Karpas-422 (cell line): ENCODE data around the gene KIF1A. TPM values are rescaled to one million over a fixed set of nuclear protein-coding genes. Genes with fewer than 3 reads are reported as not detected.

Source experiments
- DNase-seq: peaks from one replicate; pipeline ENCODE4 v3.0.0-alpha.2; 2015
- H2AFZ ChIP-seq: fragments of 200-600 bp; sonication (generic); 2 replicates; pipeline ENCODE4 v1.6.1; 2014; ENCODE audit warnings: antibody characterized with exemption, low read length, mixed read lengths
- H3K27ac ChIP-seq: fragments of 200-600 bp; sonication (generic); 2 replicates; pipeline ENCODE4 v1.5.1; 2014; ENCODE audit warnings: mild to moderate bottlenecking, low read length, moderate library complexity
- H3K27me3 ChIP-seq: fragments of 200-600 bp; sonication (generic); 2 replicates; pipeline ENCODE4 v1.6.1; 2014; ENCODE audit warnings: low read length, mixed read lengths
- H3K36me3 ChIP-seq: fragments of 200-600 bp; sonication (generic); 2 replicates; pipeline ENCODE4 v1.6.1; 2014; ENCODE audit warnings: low read length, mixed read lengths; ENCODE audit not compliant: insufficient read depth
- H3K4me1 ChIP-seq: fragments of 200-600 bp; sonication (generic); 2 replicates; pipeline ENCODE4 v1.6.1; 2014; ENCODE audit warnings: mild to moderate bottlenecking, low read length, mixed read lengths
- H3K4me2 ChIP-seq: fragments of 200-600 bp; sonication (generic); 2 replicates; pipeline ENCODE4 v1.6.1; 2014; ENCODE audit warnings: low read length, low read depth, mild to moderate bottlenecking; ENCODE audit not compliant: poor library complexity, severe bottlenecking
- H3K4me3 ChIP-seq: fragments of 200-600 bp; sonication (generic); 2 replicates; pipeline ENCODE4 v1.5.1; 2014; ENCODE audit warnings: mild to moderate bottlenecking, antibody characterized with exemption, low read length, mixed read lengths
- H3K79me2 ChIP-seq: fragments of 200-600 bp; sonication (generic); 2 replicates; pipeline ENCODE4 v1.6.1; 2014; ENCODE audit warnings: mild to moderate bottlenecking, low read length, mixed read lengths
- H3K9ac ChIP-seq: fragments of 200-600 bp; sonication (generic); 2 replicates; pipeline ENCODE4 v1.6.0; 2014; ENCODE audit warnings: low read length
- H3K9me2 ChIP-seq: fragments of 200-600 bp; sonication (generic), shearing (Covaris generic); replicated peaks from 2 replicates; pipeline ENCODE4 v1.6.0; 2014; ENCODE audit warnings: mild to moderate bottlenecking, low read length, moderate library complexity; ENCODE audit not compliant: insufficient read depth
- H3K9me3 ChIP-seq: fragments of 300-700, 200-600 bp; sonication (generic); 2 replicates; pipeline ENCODE4 v1.6.1; 2014; ENCODE audit warnings: low read length, mixed read lengths
- H4K20me1 ChIP-seq: fragments of 200-600 bp; sonication (generic); 2 replicates; pipeline ENCODE4 v1.6.1; 2014; ENCODE audit warnings: mild to moderate bottlenecking, antibody characterized with exemption, low read length, low read depth; ENCODE audit not compliant: insufficient read depth
- total RNA-seq: library from RNA; depleted of rRNA; stranded (reverse); fragments of >200 nt; shearing (Covaris generic); gene quantifications from 2 replicates; pipeline ENCODE4 v1.2.3, GENCODE V29; 2014; ENCODE audit warnings: low replicate concordance

Gene KIF1A
- total RNA-seq, 1 experiment from 2014 or later: not detected

DNA sequence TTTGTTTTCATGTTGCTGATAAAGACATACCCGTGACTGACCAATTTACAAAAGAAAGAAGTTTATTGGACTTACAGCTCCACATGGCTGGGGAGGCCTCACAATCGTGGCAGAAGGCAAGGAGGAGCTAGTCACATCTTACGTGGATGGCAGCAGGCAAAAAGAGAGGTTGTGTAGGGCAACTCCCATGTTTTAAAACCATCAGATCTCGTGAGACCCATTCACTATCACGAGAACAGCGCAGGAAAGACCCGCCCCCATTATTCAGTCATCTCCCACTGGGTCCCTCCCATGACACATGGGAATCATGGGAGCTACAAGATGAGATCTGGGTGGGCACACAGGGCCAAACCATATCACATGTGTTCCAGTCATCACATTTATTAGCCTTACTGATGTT, 111.6 kb downstream of the KIF1A start:
- H3K4me2 ChIP-seq: no peak overlapping the region
- peaks cover 7% of the 10 kb centered on the region for H3K4me1 ChIP-seq
- no peak overlapping the region for H3K27ac ChIP-seq
- H3K79me2 ChIP-seq: no peaks in the 10 kb centered on the region
- no peak for DNase-seq
- H2AFZ ChIP-seq: no peak overlapping the region
- no peak overlapping the region for H3K9ac ChIP-seq
- no peaks in the 10 kb centered on the region for H3K36me3 ChIP-seq
- H3K9me3 ChIP-seq: no peaks in the 10 kb centered on the region
- H3K27me3 ChIP-seq: no peaks in the 10 kb centered on the region
- no peaks in the 10 kb centered on the region for H3K9me2 ChIP-seq
- H4K20me1 ChIP-seq: no peaks in the 10 kb centered on the region
- H3K4me3 ChIP-seq: no peak overlapping the region

DNA sequence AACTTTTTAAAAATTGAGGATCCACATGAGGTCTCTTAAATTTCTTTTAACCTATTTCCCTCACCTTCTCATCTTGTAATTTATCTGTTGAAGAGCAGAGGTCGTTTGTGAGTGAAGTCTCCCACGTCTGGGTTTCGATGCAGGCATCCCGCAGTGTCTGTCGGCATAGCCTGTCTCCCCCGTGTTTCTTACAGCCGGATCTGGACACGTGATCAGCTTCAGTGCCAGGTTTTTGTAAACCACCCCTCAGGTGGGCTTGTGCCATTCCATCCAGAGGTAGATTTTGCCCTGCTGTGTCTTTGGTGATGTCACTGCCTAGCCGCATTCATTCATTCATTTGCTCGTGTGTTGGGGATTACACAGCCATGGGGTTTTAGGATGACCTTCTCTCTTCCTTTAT, 112.2 kb downstream of the KIF1A start:
- Histone ChIP-seq H4K20me1 (no peaks in the 10 kb centered on the region), H3K27me3 (no peaks in the 10 kb centered on the region), H3K9me3 (no peaks in the 10 kb centered on the region), H3K79me2 (no peaks in the 10 kb centered on the region), H3K4me2 (no peak overlapping the region), H3K9ac (no peak overlapping the region), H3K36me3 (no peaks in the 10 kb centered on the region), H3K27ac (no peak overlapping the region), H3K9me2 (no peaks in the 10 kb centered on the region), H2AFZ (no peak overlapping the region), H3K4me3 (no peak overlapping the region), H3K4me1 (peaks cover under 1% of the 10 kb centered on the region)
- no peak for DNase-seq

DNA sequence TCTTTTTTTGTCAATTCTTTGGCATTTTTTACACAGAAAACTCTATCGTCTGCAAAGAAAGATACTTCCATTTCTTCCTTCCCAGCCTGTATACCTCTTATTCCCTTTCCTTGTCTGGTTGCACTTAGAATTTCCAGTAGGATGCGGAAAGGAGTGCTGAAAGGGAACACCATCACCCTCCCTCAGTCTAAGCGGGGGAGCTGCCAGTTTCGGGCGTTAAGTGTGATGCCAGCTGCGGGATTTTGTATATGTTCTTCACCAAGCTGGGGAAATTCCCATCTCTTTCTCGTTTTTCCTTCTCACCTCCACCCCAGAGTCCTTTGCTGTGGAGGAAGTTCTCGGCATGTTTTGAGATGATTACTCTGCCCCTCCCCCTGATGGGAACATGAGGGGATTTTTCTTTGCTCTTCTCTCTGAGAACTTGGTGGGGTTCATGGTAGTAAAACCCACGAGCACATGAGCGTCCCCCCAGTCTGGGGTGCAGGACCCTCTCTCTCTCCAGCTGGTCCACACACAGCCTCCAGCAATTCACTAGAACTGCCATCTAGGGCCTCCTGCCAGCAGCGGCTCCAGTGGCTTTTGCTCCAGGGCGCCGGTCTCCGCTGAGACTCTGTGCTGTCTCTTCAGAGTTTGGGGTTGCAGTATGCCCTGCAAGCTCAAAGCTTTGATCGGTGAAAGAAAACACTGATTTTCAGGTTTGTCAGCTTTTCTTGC, 112.8 kb downstream of the KIF1A start:
- H3K4me2 ChIP-seq: no peak overlapping the region
- no peak overlapping the region for H3K9ac ChIP-seq
- no peaks in the 10 kb centered on the region for H3K27me3 ChIP-seq
- no peaks in the 10 kb centered on the region for H3K36me3 ChIP-seq
- H4K20me1 ChIP-seq: no peaks in the 10 kb centered on the region
- no peak overlapping the region for H3K4me3 ChIP-seq
- no peak overlapping the region for H2AFZ ChIP-seq
- H3K9me2 ChIP-seq: no peaks in the 10 kb centered on the region
- no peaks in the 10 kb centered on the region for H3K79me2 ChIP-seq
- no peak overlapping the region for H3K27ac ChIP-seq
- no peaks in the 10 kb centered on the region for H3K9me3 ChIP-seq
- H3K4me1 ChIP-seq: no peaks in the 10 kb centered on the region
- DNase-seq: no peak

DNA sequence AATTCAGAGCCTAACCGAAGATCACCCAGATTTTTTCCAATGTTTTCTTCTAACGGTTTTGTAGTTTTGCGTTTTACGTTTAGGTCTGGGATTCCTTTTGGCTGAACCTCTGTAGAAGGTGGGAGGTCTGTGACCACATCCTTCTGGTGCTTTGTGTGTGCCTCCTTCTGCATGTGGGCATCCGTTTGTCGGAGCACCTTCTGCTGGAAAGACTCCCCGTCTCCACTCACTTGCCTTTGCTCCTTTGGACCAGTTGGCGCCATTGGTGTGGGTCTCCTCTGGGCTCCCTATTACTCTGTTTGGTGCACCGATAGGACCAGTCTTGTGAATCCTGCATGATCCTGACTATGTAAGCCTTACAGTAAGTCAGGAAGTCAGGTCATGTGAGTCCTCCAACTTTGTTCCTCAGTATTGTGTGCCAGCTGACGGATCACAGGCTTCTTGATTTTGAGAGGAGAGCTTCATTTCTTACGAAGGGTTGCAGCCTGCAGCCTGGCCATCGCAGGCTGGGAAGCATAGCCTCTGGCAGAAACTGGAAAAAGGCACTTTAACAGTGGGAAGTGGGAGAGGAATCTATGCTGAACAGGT, 114.7 kb downstream of the KIF1A start:
- Histone ChIP-seq H3K4me2 (no peak overlapping the region), H3K36me3 (no peaks in the 10 kb centered on the region), H3K4me1 (no peaks in the 10 kb centered on the region), H3K27ac (no peak overlapping the region), H3K9me2 (no peaks in the 10 kb centered on the region), H3K27me3 (no peaks in the 10 kb centered on the region), H4K20me1 (no peaks in the 10 kb centered on the region), H3K4me3 (no peak overlapping the region), H3K9me3 (no peaks in the 10 kb centered on the region), H3K79me2 (no peaks in the 10 kb centered on the region), H3K9ac (no peak overlapping the region), H2AFZ (no peak overlapping the region)
- no peak for DNase-seq

DNA sequence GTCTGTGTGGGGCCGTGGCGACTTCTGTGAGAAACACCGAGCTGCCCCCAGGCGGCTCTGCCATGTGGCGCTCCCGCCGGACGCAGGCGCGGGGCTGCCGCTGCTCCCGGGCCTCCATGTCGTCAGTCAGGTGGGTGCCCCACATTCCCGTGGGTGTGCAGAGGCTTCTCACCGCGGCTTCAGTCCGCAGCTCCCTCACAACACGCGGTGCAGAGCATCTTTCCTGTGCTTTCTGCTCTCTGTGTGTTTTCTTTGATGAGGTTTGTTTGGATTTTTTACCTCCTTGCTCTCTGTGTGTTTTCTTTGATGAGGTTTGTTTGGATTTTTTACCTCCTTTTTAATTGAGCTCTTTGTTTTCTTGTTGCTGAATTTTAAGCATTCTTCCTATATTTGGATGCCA, 115.4 kb downstream of the KIF1A start:
- no peaks in the 10 kb centered on the region for H3K4me1 ChIP-seq
- H3K27ac ChIP-seq: no peak overlapping the region
- no peak overlapping the region for H3K4me2 ChIP-seq
- no peaks in the 10 kb centered on the region for H3K9me3 ChIP-seq
- H3K9ac ChIP-seq: no peak overlapping the region
- H2AFZ ChIP-seq: no peak overlapping the region
- DNase-seq: no peak
- H3K36me3 ChIP-seq: no peaks in the 10 kb centered on the region
- no peak overlapping the region for H3K4me3 ChIP-seq
- H3K27me3 ChIP-seq: no peaks in the 10 kb centered on the region
- H3K9me2 ChIP-seq: no peaks in the 10 kb centered on the region
- no peaks in the 10 kb centered on the region for H4K20me1 ChIP-seq
- no peaks in the 10 kb centered on the region for H3K79me2 ChIP-seq

DNA sequence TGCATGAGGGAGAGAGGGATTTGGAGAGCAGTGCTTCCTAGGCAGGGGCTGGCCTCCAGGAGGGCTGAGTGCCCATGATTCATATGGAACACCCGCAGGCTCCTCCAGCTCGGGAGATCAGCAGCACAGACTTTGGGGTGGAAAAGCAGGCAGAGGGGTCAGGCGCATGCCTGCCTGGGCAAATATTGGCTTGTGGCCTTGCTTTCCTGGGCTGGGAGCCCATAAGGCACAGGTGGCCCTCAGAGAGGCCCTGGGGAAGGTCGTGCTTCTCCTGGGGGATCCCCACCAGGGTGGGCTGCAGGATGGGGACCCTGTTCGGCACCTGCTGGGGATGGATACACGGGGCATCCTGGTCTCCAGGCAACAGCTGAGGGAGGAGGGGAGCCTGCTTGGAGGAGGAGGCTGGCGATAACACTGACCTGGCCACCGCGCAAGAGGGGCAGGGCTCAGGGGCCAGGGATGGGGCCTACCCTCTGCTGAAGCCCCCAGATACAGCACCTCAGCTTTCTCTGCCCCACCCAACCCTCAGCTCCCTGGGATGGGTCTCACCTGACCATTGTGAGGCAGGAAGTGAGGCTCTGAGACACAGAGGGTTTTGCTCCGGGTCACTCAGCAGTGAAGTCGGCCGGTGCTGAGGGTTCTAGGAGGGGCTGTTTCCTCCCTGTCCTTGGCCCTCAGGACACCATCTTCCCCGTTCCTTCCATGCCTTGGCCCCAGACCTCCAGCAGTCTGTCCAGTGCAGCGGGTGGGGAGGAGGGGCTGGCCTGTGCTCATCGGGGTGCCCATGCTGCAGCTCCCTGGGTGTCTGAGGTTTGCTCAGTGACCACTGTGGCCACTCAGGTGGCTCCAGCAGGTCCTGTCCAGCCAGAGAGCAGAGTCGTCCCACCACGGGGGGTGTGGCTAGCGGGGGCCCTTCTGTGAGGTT, 116.3 kb downstream of the KIF1A start:
- Histone ChIP-seq H3K9ac (no peak overlapping the region), H3K4me3 (no peak overlapping the region), H4K20me1 (no peaks in the 10 kb centered on the region), H3K4me1 (no peaks in the 10 kb centered on the region), H3K36me3 (no peaks in the 10 kb centered on the region), H3K9me2 (no peaks in the 10 kb centered on the region), H2AFZ (no peak overlapping the region), H3K27ac (no peak overlapping the region), H3K79me2 (no peaks in the 10 kb centered on the region), H3K27me3 (no peaks in the 10 kb centered on the region), H3K4me2 (no peak overlapping the region), H3K9me3 (no peaks in the 10 kb centered on the region)
- DNase-seq: no peak

DNA sequence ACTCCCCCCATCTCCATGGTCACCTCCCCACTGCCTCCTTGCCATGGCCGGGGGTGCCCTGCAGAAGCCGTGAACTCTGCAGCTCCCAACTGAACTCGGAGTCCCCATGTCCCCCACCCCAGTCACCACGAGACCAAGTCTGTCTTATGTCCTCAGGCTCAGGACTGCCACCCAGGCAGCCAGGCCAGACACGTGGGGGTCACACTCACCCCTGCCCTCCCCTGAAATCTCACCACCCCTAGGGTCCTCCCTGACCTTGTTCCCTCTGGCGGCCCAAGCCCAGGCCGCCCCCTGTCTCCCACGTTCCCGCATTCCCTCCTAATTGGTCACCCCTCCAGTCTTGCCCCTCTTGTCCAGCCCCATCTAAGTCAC, 117.4 kb downstream of the KIF1A start:
- no peak overlapping the region for H3K9ac ChIP-seq
- H3K9me2 ChIP-seq: no peaks in the 10 kb centered on the region
- no peaks in the 10 kb centered on the region for H3K36me3 ChIP-seq
- no peak overlapping the region for H2AFZ ChIP-seq
- H3K27ac ChIP-seq: no peak overlapping the region
- no peak for DNase-seq
- H3K9me3 ChIP-seq: no peaks in the 10 kb centered on the region
- H3K27me3 ChIP-seq: no peaks in the 10 kb centered on the region
- H3K4me3 ChIP-seq: no peak overlapping the region
- no peak overlapping the region for H3K4me2 ChIP-seq
- H3K79me2 ChIP-seq: no peaks in the 10 kb centered on the region
- no peaks in the 10 kb centered on the region for H3K4me1 ChIP-seq
- H4K20me1 ChIP-seq: no peaks in the 10 kb centered on the region
